Left lung (tissue), 10 donors: ENCODE data around the gene FIGNL1. TPM values are rescaled to one million over a fixed set of nuclear protein-coding genes. Genes with fewer than 3 reads are reported as not detected.

ENCODE experiments used
- ATAC-seq: fragments of 200-7000 bp; cut with Tn5 transposase; one replicate; pipeline ENCODE4 v1.9.1; 2020; ENCODE audit warnings: moderate library complexity
- DNase-seq, 4 donors: peaks; one replicate each; pipeline ENCODE4 v3.0.0-alpha.2; 2013 to 2020
- H3K27ac ChIP-seq, 2 donors: fragments of 200-600 bp; sonication (generic) in 1 of 2; one replicate each; pipeline versions ENCODE4 v1.5.0 to v1.8.0; 2020 to 2021
- H3K27me3 ChIP-seq, 2 donors: fragments of 200-600 bp; sonication (generic) in 1 of 2; one replicate each; pipeline versions ENCODE4 v1.5.0 to v1.8.0; 2020 to 2021
- H3K36me3 ChIP-seq, 2 donors: fragments of 200-600 bp; sonication (generic) in 1 of 2; one replicate each; pipeline versions ENCODE4 v1.5.0 to v1.8.0; 2020 to 2021
- H3K4me1 ChIP-seq, 2 donors: fragments of 200-600 bp; one replicate each; pipeline ENCODE4 v1.8.0; 2021
- H3K4me3 ChIP-seq, 2 donors: fragments of 200-600 bp; sonication (generic) in 1 of 2; one replicate each; pipeline versions ENCODE4 v1.5.0 to v1.8.0; 2020 to 2021; ENCODE audit warnings: mild to moderate bottlenecking in 1 of 2
- H3K9me3 ChIP-seq, 2 donors: fragments of 200-600 bp; sonication (generic) in 1 of 2; one replicate each; pipeline versions ENCODE4 v1.5.0 to v1.8.0; 2020 to 2021
- intact Hi-C, 2 donors: fragments of 100-400 bp; cut with DNase I; formaldehyde crosslinking; loops; one replicate each; pipeline versions ENCODE4 v1.11.2 to v1.14.2; 2022
- polyA plus RNA-seq, 6 donors: library from polyadenylated mRNA; unstranded; fragments of 120-200 nt; gene quantifications; one replicate each; pipeline ENCODE4 v1.2.1, GENCODE V29; 2013; ENCODE audit not compliant: insufficient read length in 6 of 6
- total RNA-seq, 2 donors: library from RNA; stranded (reverse); fragmentation: NEBNext Ultra II Directional; extraction: Animal tissue kit (Norgen Biotek cat#: 25700); gene quantifications; one replicate each; pipeline ENCODE4 v1.2.1, GENCODE V29; 2021
- TF ChIP-seq, protein P1 (sequence below), 2 donors: fragments of 200-600 bp; sonication (generic) in 1 of 2; IDR thresholded peaks; one replicate each; pipeline versions ENCODE4 v1.5.0 to v1.8.0; 2021; ENCODE audit warnings: antibody characterized with exemption in 2 of 2
- donor health status: DM: no; HTN: yes; CAD: no.
- donor health status: DM: no; HTN: no; CAD: no.

The FIGNL1 gene
- total and polyA plus RNA-seq, 8 donors: 12.0 to 44.8 (median 38.3) TPM

DNA sequence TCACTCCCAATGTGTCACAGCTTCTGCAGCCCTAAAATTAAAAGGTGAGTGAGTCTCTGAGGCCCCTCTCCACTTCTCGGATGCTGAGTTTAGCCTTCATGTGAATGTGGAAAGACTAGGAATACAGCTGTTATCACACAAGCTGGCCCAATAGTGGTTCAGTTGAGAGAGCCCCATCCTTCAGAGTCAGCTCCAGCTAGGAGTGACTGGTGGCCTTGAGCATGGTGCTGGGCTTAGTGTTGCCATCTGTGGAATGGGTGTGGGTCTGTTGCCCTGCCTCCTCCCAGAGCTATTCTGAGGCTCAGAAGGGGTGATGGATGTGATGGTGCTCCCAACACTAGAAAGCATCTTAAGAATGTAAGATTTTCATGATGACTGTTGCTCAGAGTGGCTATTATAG lies 55.8 kb downstream of the FIGNL1 start:
- peaks cover 0 to 17% of the 10 kb centered on the region in 2 donors for H3K4me1 ChIP-seq
- no peak for ATAC-seq
- peaks cover 0 to 9% of the 10 kb centered on the region in 2 donors for H3K27me3 ChIP-seq
- no peak overlapping the region for H3K27ac ChIP-seq
- no peak overlapping the region for H3K4me3 ChIP-seq
- H3K36me3 ChIP-seq: peaks cover 0 to 55% of the 10 kb centered on the region in 2 donors
- no peaks in the 10 kb centered on the region for H3K9me3 ChIP-seq
- no peak for DNase-seq
- intact Hi-C loops: no loop called here
- TF ChIP-seq, protein P1, sequence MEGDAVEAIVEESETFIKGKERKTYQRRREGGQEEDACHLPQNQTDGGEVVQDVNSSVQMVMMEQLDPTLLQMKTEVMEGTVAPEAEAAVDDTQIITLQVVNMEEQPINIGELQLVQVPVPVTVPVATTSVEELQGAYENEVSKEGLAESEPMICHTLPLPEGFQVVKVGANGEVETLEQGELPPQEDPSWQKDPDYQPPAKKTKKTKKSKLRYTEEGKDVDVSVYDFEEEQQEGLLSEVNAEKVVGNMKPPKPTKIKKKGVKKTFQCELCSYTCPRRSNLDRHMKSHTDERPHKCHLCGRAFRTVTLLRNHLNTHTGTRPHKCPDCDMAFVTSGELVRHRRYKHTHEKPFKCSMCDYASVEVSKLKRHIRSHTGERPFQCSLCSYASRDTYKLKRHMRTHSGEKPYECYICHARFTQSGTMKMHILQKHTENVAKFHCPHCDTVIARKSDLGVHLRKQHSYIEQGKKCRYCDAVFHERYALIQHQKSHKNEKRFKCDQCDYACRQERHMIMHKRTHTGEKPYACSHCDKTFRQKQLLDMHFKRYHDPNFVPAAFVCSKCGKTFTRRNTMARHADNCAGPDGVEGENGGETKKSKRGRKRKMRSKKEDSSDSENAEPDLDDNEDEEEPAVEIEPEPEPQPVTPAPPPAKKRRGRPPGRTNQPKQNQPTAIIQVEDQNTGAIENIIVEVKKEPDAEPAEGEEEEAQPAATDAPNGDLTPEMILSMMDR (IDR thresholded peaks at IDR 0.05): no peak

Other genes starting within 250 kb of the FIGNL1 start
- 10 to 100 TPM; 19.0 to 50.2 TPM for gene IKZF1, start 145.6 kb downstream of the FIGNL1 start, total RNA-seq
- 1 to 10 TPM; 1.9 to 2.6 (median 2.2) TPM for gene IKZF1, start 145.6 kb downstream of the FIGNL1 start, polyA plus RNA-seq
- gene DDC, start 115.1 kb upstream of the FIGNL1 start, total RNA-seq: 1 to 10 TPM in 1 of 2 donors, under 1 TPM in 1; 0.90 to 1.2 TPM
- 10 to 100 TPM in 3 of 6 donors, 1 to 10 TPM in 3; 7.9 to 17.6 (median 10.1) TPM for gene DDC, start 115.1 kb upstream of the FIGNL1 start, polyA plus RNA-seq